ENCODE measurements around the gene KIAA1755.

The KIAA1755 gene

GRCh38 chr20:38199501-38200390 is 60.8 kb downstream of the KIAA1755 start:
- no peak for DNase-seq

- DNase-seq: no peak
Measured at GRCh38 chr20:38198238-38198861, 62.2 kb downstream of the KIAA1755 start.

- no peak for DNase-seq
Measured at GRCh38 chr20:38197619-38198018, 62.9 kb downstream of the KIAA1755 start.

- DNase-seq: no peak
Measured at GRCh38 chr20:38197217-38197616, 63.3 kb downstream of the KIAA1755 start.

- peak; percentile 10 to 72 for DNase-seq
Measured at GRCh38 chr20:38196592-38196991, 63.9 kb downstream of the KIAA1755 start.

- no peak for DNase-seq
Measured at GRCh38 chr20:38196076-38196475, 64.5 kb downstream of the KIAA1755 start.

GRCh38 chr20:38195521-38195920 is 65.0 kb downstream of the KIAA1755 start:
- no peak for DNase-seq

GRCh38 chr20:38194971-38195504 is 65.5 kb downstream of the KIAA1755 start:
- no peak for DNase-seq

- no peak for DNase-seq
Measured at GRCh38 chr20:38193586-38194105, 66.9 kb downstream of the KIAA1755 start.

- DNase-seq: no peak
Measured at GRCh38 chr20:38192323-38192885, 68.1 kb downstream of the KIAA1755 start.

- DNase-seq: no peak
Measured at GRCh38 chr20:38191654-38192053, 68.9 kb downstream of the KIAA1755 start.

GRCh38 chr20:38190936-38191371 is 69.6 kb downstream of the KIAA1755 start:
- no peak for DNase-seq

GRCh38 chr20:38190166-38190565 is 70.4 kb downstream of the KIAA1755 start:
- DNase-seq: no peak

GRCh38 chr20:38187517-38187916 is 73.0 kb downstream of the KIAA1755 start:
- DNase-seq: no peak

- DNase-seq: no peak
Measured at GRCh38 chr20:38186788-38187221, 73.7 kb downstream of the KIAA1755 start.

GRCh38 chr20:38184101-38184500 is 76.4 kb downstream of the KIAA1755 start:
- no peak for DNase-seq

- no peak for DNase-seq
Measured at GRCh38 chr20:38181971-38182370, 78.6 kb downstream of the KIAA1755 start.

GRCh38 chr20:38181207-38181801 is 79.2 kb downstream of the KIAA1755 start:
- DNase-seq: no peak

GRCh38 chr20:38180781-38181180 is 79.8 kb downstream of the KIAA1755 start:
- no peak for DNase-seq

- DNase-seq: no peak
Measured at GRCh38 chr20:38179846-38180245, 80.7 kb downstream of the KIAA1755 start.

- DNase-seq: no peak
Measured at GRCh38 chr20:38178581-38178980, 82.0 kb downstream of the KIAA1755 start.

GRCh38 chr20:38178065-38178491 is 82.5 kb downstream of the KIAA1755 start:
- no peak for DNase-seq

GRCh38 chr20:38177201-38177600 is 83.3 kb downstream of the KIAA1755 start:
- no peak for DNase-seq
